Loucy (cell line): ENCODE data around the gene ASB13.

Experiments used
- H2AFZ ChIP-seq: fragments of 200-600 bp; sonication (generic); 2 replicates; pipeline ENCODE4 v1.6.0; 2016; ENCODE audit warnings: antibody characterized with exemption, mild to moderate bottlenecking, low read length, moderate library complexity
- H3F3A ChIP-seq: fragments of 200-600 bp; 2 replicates; pipeline ENCODE4 v1.6.0; 2016; ENCODE audit warnings: antibody characterized with exemption, low read depth, mild to moderate bottlenecking
- H3K27me3 ChIP-seq: fragments of 200-600 bp; sonication (generic); 2 replicates; pipeline ENCODE4 v1.6.1; 2014; ENCODE audit warnings: low read length, mild to moderate bottlenecking; ENCODE audit not compliant: insufficient read depth, poor library complexity, severe bottlenecking
- H3K36me3 ChIP-seq: fragments of 200-600 bp; sonication (generic); 2 replicates; pipeline ENCODE4 v1.6.1; 2016; ENCODE audit warnings: low read length; ENCODE audit not compliant: insufficient read depth
- H3K4me1 ChIP-seq: fragments of 200-600 bp; sonication (generic); 2 replicates; pipeline ENCODE4 v1.5.1; 2014; ENCODE audit warnings: low read length, mild to moderate bottlenecking; ENCODE audit not compliant: insufficient read depth, poor library complexity, severe bottlenecking
- H3K4me2 ChIP-seq: fragments of 200-600 bp; sonication (generic); 2 replicates; pipeline ENCODE4 v1.6.0; 2014; ENCODE audit warnings: antibody characterized with exemption, low read length, low read depth, mild to moderate bottlenecking; ENCODE audit not compliant: poor library complexity, severe bottlenecking
- H3K4me3 ChIP-seq: fragments of 200-600 bp; sonication (generic); 2 replicates; pipeline ENCODE4 v1.5.1; 2014; ENCODE audit warnings: low read length, mild to moderate bottlenecking, mixed read lengths; ENCODE audit not compliant: poor library complexity, severe bottlenecking
- H3K79me2 ChIP-seq: fragments of 200-600 bp; sonication (generic); 2 replicates; pipeline ENCODE4 v1.6.1; 2014; ENCODE audit warnings: low read length; ENCODE audit not compliant: insufficient read depth
- H3K9ac ChIP-seq: fragments of 200-600 bp; sonication (generic); 2 replicates; pipeline ENCODE4 v1.6.0; 2014; ENCODE audit warnings: mild to moderate bottlenecking, low read depth, low read length, moderate library complexity; ENCODE audit not compliant: poor library complexity, severe bottlenecking
- H3K9me2 ChIP-seq: fragments of 200-600 bp; sonication (generic); replicated peaks from 2 replicates; pipeline ENCODE4 v1.6.1; 2016; ENCODE audit warnings: low read depth, low read length, mixed read lengths
- H3K9me3 ChIP-seq: fragments of 200-600 bp; sonication (generic); 2 replicates; pipeline ENCODE4 v1.6.1; 2014; ENCODE audit warnings: mild to moderate bottlenecking, antibody characterized with exemption, low read length, low read depth; ENCODE audit not compliant: insufficient read depth
- H4K20me1 ChIP-seq: fragments of 200-600 bp; sonication (generic); 2 replicates; pipeline ENCODE4 v1.6.0; 2014; ENCODE audit warnings: antibody characterized with exemption, low read length, mild to moderate bottlenecking; ENCODE audit not compliant: insufficient read depth, poor library complexity, severe bottlenecking
- EZH2phosphoT487 ChIP-seq: fragments of 200-600 bp; IDR thresholded peaks from 2 replicates; pipeline ENCODE4 v1.6.1; 2018; ENCODE audit warnings: antibody characterized with exemption, mild to moderate bottlenecking, moderate library complexity, borderline replicate concordance
- TF ChIP-seq, protein P1 (sequence below): fragments of 200-600 bp; sonication (generic); conservative IDR thresholded peaks from 2 replicates; pipeline ENCODE4 v1.5.1; 2014; ENCODE audit warnings: mild to moderate bottlenecking, antibody characterized with exemption, low read length

ASB13 gene

GRCh38 chr10:5691786-5692185 is 25.4 kb upstream of the ASB13 start:
- TF ChIP-seq, protein P1, sequence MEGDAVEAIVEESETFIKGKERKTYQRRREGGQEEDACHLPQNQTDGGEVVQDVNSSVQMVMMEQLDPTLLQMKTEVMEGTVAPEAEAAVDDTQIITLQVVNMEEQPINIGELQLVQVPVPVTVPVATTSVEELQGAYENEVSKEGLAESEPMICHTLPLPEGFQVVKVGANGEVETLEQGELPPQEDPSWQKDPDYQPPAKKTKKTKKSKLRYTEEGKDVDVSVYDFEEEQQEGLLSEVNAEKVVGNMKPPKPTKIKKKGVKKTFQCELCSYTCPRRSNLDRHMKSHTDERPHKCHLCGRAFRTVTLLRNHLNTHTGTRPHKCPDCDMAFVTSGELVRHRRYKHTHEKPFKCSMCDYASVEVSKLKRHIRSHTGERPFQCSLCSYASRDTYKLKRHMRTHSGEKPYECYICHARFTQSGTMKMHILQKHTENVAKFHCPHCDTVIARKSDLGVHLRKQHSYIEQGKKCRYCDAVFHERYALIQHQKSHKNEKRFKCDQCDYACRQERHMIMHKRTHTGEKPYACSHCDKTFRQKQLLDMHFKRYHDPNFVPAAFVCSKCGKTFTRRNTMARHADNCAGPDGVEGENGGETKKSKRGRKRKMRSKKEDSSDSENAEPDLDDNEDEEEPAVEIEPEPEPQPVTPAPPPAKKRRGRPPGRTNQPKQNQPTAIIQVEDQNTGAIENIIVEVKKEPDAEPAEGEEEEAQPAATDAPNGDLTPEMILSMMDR = no peak
- no peak for TF ChIP-seq EZH2phosphoT487

GRCh38 chr10:5688587-5688986 is 22.2 kb upstream of the ASB13 start:
- H3K27me3 ChIP-seq = no peaks in the 10 kb centered on the region
- H2AFZ ChIP-seq = no peak overlapping the region
- H3K36me3 ChIP-seq = no peaks in the 10 kb centered on the region
- no peaks in the 10 kb centered on the region for H3K9me3 ChIP-seq
- peaks cover 71% of the 10 kb centered on the region for H3K4me1 ChIP-seq
- peaks cover 88% of the 10 kb centered on the region for H3K79me2 ChIP-seq
- H3K4me3 ChIP-seq = peak overlapping the region; percentile 92
- TF ChIP-seq, protein P1 = no peak
- H3K4me2 ChIP-seq = peak overlapping the region; percentile 97
- no peaks in the 10 kb centered on the region for H3K9me2 ChIP-seq
- peak overlapping the region; percentile 59 for H3K9ac ChIP-seq
- H4K20me1 ChIP-seq = peaks cover 68% of the 10 kb centered on the region
- H3F3A ChIP-seq = no peaks in the 10 kb centered on the region

More at GRCh38 chr10:5691786-5692185, 25.4 kb upstream of the ASB13 start:
- Histone ChIP-seq H3K79me2 (peaks cover 99% of the 10 kb centered on the region), H3K9ac (peak overlapping the region; percentile 86), H3K36me3 (no peaks in the 10 kb centered on the region), H3K4me1 (peaks cover 83% of the 10 kb centered on the region), H3K9me3 (no peaks in the 10 kb centered on the region), H3K9me2 (no peaks in the 10 kb centered on the region), H3K4me2 (peak overlapping the region; percentile 97), H4K20me1 (peaks cover 81% of the 10 kb centered on the region), H3K27me3 (no peaks in the 10 kb centered on the region), H3F3A (no peaks in the 10 kb centered on the region), H3K4me3 (peak overlapping the region; percentile 79), H2AFZ (no peak overlapping the region)

DNA sequence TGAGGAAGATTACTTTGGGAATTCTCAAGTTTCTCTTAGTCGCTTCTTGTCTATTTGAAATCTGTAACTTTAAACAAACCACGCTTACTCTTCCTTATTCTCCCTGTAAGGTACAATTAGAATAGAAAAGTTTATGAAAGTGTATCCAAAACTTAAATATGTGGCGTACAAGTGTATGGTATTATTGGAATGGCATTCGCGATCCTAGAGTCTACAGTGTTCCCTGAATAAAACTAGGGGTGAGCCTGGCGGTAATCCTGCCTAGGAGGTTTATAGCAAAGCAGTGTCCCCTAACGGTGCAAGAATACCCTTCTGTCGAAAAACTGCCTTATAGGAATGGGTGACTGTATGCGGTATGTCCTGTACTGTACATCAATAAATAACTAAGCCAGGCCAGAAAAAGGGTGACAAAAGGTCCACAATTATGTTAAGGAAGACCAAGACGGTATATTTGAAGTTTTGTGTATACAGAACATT is 19.4 kb upstream of the ASB13 start:
- H3K4me3 ChIP-seq = peak overlapping the region; percentile 92
- H3K36me3 ChIP-seq = no peaks in the 10 kb centered on the region
- peaks cover 46% of the 10 kb centered on the region for H3K4me1 ChIP-seq
- no peak for TF ChIP-seq EZH2phosphoT487
- TF ChIP-seq, protein P1 = 0 out of 2 replicates have a peak, but pooled peaks have one; percentile 7
- peak overlapping the region; percentile 97 for H3K4me2 ChIP-seq
- H3K9ac ChIP-seq = peak overlapping the region; percentile 85
- H3K9me3 ChIP-seq = no peaks in the 10 kb centered on the region
- H3F3A ChIP-seq = no peaks in the 10 kb centered on the region
- no peak overlapping the region for H2AFZ ChIP-seq
- H3K27me3 ChIP-seq = no peaks in the 10 kb centered on the region
- peaks cover 60% of the 10 kb centered on the region for H3K79me2 ChIP-seq
- H4K20me1 ChIP-seq = peaks cover 46% of the 10 kb centered on the region
- no peaks in the 10 kb centered on the region for H3K9me2 ChIP-seq
